RWPE2 (cell line): ENCODE data around the gene PDE4D.

Source experiments
- ATAC-seq: fragments of 200-7000 bp; cut with Tn5 transposase; 3 replicates; pipeline ENCODE4 v1.9.1; 2021; ENCODE audit warnings: low read depth
- DNase-seq: peaks from one replicate; pipeline ENCODE4 v3.0.0-alpha.2; 2020; ENCODE audit warnings: low spot score
- H3K27ac ChIP-seq: fragments of 450-650 bp; 2 replicates; pipeline ENCODE4 v1.5.1; 2017; ENCODE audit warnings: mild to moderate bottlenecking; ENCODE audit not compliant: poor library complexity, severe bottlenecking
- H3K27me3 ChIP-seq: fragments of 250-450 bp; sonication (Bioruptor Pico); 2 replicates; pipeline ENCODE4 v1.5.1; 2021; ENCODE audit warnings: mild to moderate bottlenecking, moderate library complexity; ENCODE audit not compliant: insufficient read depth, poor library complexity, severe bottlenecking
- H3K36me3 ChIP-seq: fragments of 250-450 bp; sonication (Bioruptor Pico); 2 replicates; pipeline ENCODE4 v1.5.1; 2020; ENCODE audit warnings: low read depth, mild to moderate bottlenecking, moderate library complexity
- H3K4me1 ChIP-seq: fragments of 250-450 bp; sonication (Bioruptor Pico); 2 replicates; pipeline ENCODE4 v1.5.1; 2021; ENCODE audit warnings: mild to moderate bottlenecking, moderate library complexity; ENCODE audit not compliant: insufficient read depth, poor library complexity, severe bottlenecking
- H3K4me3 ChIP-seq: fragments of 250-450 bp; sonication (Bioruptor Pico); 2 replicates; pipeline ENCODE4 v1.5.1; 2021; ENCODE audit warnings: mild to moderate bottlenecking, moderate library complexity; ENCODE audit not compliant: severe bottlenecking
- H3K9me3 ChIP-seq: fragments of 250-450 bp; sonication (Bioruptor Pico); 2 replicates; pipeline ENCODE4 v1.5.1; 2021; ENCODE audit warnings: mild to moderate bottlenecking, moderate library complexity; ENCODE audit not compliant: severe bottlenecking
- TF ChIP-seq, protein P1 (sequence below): fragments of 450-650 bp; IDR thresholded peaks from one replicate; pipeline ENCODE4 v1.5.1; 2017; ENCODE audit warnings: mild to moderate bottlenecking, moderate library complexity; ENCODE audit not compliant: poor library complexity, severe bottlenecking

Gene PDE4D

DNA sequence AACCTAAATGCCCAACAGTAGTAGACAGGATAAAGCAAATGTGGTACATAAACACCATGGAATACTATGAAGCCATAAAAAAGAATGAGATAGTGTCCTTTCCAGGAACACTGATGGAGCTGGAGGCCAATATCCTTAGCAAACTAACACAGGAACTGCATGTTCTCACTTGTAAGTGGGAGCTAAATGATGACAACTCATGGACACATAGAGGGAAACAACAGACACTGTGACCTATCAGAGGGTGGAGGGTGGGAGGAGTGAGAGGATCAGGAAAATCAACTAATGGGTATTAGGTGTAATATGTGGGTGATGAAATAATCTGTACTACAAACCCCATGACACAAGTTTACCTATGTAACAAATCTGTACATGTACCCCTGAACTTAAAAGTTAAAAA, 805.0 kb downstream of the PDE4D start:
- H3K27ac ChIP-seq: no peak overlapping the region
- H3K4me3 ChIP-seq: no peak overlapping the region
- no peaks in the 10 kb centered on the region for H3K27me3 ChIP-seq
- TF ChIP-seq, protein P1, sequence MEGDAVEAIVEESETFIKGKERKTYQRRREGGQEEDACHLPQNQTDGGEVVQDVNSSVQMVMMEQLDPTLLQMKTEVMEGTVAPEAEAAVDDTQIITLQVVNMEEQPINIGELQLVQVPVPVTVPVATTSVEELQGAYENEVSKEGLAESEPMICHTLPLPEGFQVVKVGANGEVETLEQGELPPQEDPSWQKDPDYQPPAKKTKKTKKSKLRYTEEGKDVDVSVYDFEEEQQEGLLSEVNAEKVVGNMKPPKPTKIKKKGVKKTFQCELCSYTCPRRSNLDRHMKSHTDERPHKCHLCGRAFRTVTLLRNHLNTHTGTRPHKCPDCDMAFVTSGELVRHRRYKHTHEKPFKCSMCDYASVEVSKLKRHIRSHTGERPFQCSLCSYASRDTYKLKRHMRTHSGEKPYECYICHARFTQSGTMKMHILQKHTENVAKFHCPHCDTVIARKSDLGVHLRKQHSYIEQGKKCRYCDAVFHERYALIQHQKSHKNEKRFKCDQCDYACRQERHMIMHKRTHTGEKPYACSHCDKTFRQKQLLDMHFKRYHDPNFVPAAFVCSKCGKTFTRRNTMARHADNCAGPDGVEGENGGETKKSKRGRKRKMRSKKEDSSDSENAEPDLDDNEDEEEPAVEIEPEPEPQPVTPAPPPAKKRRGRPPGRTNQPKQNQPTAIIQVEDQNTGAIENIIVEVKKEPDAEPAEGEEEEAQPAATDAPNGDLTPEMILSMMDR: no peak
- H3K4me1 ChIP-seq: no peaks in the 10 kb centered on the region
- no peaks in the 10 kb centered on the region for H3K36me3 ChIP-seq
- H3K9me3 ChIP-seq: no peaks in the 10 kb centered on the region
- no peak for DNase-seq
- no peak for ATAC-seq

DNA sequence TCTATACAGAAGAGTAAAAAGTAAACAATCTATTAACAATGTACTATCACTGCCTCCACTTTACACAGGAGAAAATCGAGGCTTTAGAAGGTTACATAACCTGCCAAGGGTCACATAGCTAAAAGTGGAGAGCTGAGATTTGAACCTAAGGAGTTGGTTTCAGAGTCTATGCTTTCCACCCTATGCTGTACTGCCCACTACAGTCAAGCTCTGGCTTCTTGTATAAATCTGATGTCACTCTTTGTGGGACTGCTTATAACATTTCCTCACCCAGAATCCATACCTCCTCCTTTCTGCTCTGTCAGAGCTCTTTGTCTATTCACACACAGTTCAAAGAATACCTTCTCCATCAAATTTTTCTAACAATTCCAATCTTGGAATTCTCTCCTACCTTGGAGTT, 807.5 kb downstream of the PDE4D start:
- H3K27me3 ChIP-seq: no peaks in the 10 kb centered on the region
- H3K27ac ChIP-seq: no peak overlapping the region
- no peaks in the 10 kb centered on the region for H3K36me3 ChIP-seq
- TF ChIP-seq, protein P1: no peak
- no peaks in the 10 kb centered on the region for H3K9me3 ChIP-seq
- H3K4me1 ChIP-seq: no peaks in the 10 kb centered on the region
- H3K4me3 ChIP-seq: no peak overlapping the region
- ATAC-seq: no peak
- no peak for DNase-seq

DNA sequence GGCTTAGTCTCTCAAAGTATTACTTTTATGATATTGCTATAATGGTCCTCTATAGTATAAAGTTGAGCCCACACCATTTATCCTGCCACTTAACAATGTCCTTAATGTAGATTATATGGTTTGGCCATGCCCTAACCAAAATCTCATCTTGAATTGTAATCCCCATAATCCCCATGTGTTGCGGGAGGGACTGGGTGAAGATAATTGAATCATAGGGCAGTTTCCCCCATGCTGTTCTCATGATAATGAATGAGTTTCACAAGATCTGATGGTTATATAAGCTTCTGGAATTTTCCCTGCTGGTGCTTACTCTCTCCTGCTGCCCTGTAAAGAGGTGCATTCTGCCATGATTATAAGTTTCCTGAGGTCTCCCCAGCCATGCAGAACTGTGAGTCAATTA, 811.8 kb downstream of the PDE4D start:
- TF ChIP-seq, protein P1: no peak
- peaks cover 14% of the 10 kb centered on the region for H3K4me1 ChIP-seq
- H3K27me3 ChIP-seq: no peaks in the 10 kb centered on the region
- no peaks in the 10 kb centered on the region for H3K36me3 ChIP-seq
- no peak for DNase-seq
- H3K9me3 ChIP-seq: no peaks in the 10 kb centered on the region
- no peak overlapping the region for H3K27ac ChIP-seq
- no peak for ATAC-seq
- no peak overlapping the region for H3K4me3 ChIP-seq

DNA sequence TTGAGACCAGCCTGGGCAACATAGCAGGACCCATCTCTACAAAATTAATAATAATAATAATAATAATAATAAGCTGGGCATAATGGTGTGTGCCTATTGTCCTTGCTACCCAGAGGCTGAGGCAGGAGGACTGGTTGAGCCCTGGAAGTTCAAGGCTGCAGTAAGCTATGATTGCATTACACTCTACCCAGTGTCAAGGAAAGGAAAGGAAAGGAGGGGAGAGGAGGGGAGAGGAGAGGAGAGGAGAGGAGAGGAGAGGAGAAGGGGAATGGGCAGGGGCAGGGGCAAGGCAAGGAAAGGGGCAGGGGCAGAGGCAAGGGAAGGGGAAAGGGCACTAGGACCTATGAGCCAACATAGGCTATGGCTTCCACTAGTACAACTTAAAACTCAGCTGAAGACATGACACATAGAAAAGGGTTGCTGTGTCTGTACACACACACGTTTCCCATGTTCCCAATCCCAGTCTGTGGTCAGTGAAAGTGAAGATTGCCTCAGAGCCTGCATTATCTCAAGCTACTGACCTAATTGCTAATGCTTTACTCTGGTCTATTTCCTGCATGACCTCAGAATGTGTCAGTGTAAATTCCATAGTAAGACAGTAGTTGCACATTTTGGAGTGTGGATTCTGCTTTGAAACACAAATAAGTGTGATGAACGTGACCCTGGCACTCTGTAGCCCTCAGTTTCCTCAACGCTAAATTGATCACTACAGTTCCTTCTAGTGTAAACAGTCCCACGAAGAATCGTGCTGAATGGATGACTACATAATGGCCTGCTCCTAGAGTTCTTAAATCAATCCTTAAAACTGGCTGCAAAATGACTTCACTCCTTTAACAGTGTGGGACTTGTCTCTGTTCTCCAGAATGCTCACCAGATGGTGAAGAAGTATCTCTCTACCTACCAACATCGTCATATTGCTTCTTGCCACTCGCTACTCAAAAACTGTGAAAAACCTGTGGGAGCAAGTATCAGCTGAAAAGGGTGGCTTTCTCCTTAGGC, 813.6 kb downstream of the PDE4D start:
- Histone ChIP-seq H3K9me3 (peaks cover 2% of the 10 kb centered on the region), H3K27ac (peak overlapping the region; percentile 58), H3K4me3 (no peak overlapping the region), H3K36me3 (no peaks in the 10 kb centered on the region), H3K27me3 (no peaks in the 10 kb centered on the region), H3K4me1 (peaks cover 14% of the 10 kb centered on the region)
- TF ChIP-seq, protein P1: no peak
- DNase-seq: peak; percentile 66
- peak; percentile 98 for ATAC-seq
